CD4-positive, alpha-beta T cell treated with Interleukin-15 for 4 hours (primary cell): ENCODE measurements around the gene NPAS3.

Source experiments
- DNase-seq: peaks from one replicate; pipeline ENCODE4 v3.0.0-alpha.2; 2020; ENCODE audit warnings: low spot score

NPAS3 gene

DNA sequence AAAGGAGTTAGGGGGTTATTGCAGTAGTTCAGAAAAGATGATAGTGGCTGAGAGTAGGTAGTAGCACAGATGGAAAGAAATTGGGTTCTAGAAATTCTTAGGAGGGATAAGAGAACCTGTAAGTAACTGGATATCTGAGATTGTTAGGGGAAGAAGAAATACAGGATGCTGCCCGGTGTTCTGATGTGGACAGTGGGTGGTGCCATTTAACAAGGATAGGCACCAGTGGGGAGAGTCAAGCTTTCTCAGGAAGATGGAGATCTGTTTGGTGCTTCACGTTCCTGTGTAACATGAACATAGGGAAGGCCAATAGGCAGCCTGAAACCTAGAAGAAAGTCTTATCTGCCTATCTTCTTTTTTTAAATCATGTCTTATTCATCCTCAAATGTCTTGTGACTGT, 245.9 kb downstream of the NPAS3 start:
- DNase-seq = no peak

DNA sequence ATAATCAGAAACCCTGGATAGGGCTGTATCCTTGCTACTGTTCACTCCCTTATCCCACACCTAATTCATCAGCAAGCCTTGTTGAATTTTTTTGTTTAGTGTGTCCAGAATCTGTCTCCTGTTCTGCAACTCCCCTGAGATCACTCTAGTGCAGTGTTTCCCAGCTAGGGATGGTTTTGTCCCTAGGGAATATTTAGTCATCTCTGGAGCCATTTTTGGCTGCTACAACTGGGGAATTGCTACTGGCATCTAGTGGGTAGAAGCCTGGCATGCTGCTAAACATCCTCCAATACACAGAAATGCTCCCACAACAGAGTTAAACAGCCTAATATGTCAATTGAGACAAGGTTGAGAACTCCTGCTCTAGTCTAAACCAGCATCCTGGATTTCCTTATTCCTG, 248.0 kb downstream of the NPAS3 start:
- no peak for DNase-seq

DNA sequence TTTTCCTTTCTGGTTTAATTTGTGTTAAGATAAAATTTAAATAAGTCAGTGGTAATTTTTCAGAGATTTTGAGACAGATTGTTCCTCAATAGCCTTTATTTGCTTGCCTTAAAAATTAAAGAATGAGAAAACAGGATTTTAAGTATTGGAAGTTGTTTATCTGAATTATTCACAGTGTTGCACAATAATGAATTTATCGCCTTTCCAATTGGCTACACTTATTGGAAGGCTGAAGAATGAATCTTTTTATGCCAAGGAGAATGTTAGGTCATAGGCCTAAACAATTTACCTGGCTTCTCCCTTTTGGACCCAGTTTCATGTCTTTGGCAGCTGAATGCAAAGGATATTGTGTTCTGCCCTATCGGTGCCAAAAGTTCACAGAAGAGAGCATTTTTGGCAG, 250.2 kb downstream of the NPAS3 start:
- DNase-seq = no peak

DNA sequence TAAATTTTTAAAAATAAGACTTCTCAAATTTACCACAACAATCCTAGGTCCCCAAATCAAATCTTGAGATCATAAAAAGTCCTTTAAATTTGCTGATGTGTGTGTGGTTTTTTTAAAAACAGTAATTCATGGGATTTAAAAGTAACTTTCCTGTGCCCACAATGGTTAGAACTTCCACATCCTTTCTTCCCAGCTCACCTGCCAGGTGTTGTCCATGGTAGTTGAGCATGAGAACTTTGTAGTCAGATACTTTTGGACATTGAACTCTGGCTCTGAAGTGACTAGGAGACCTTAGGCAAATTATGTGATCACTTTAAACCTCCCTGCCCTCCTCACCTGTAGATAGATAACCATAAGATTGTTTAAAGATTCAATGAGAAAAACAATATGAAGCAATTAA, 253.2 kb downstream of the NPAS3 start:
- DNase-seq = no peak

DNA sequence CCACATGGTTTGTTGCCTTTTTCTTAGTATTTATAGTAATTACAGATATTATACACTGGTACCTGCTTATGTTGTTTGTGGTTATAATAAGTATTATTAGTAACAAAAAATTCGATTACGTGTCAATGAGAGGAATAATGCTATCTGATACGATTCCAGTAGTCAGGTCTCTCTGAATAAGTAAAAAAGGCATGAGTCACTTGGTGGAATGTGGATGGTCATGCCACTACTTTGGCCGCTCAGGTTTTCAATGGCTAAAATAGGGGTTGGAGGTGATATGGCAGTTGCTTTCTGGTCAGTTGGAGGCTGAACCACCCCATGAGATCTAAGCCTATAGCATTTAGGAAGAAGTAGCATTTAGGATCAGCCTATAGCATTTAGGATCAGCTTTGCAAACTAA, 255.9 kb downstream of the NPAS3 start:
- no peak for DNase-seq

DNA sequence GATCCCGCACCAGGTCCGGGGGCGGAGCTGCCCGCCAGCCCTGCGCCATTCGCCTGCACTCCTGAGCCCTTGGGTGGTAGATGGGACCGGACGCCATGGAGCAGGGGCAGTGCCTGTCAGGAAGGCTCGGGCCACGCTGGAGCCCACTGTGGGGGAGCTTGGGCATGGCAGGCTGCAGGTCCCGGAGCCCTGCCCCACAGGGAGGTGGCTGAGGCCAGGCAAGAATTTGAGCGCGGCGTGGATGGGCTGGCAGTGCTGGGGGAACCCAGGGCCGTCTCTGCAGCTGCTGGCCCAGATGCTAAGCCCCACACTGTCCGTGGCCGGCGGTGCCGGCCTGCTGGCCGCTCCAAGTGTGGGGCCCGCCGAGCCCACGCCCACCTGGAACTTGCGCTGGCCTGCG, 260.0 kb downstream of the NPAS3 start:
- no peak for DNase-seq

DNA sequence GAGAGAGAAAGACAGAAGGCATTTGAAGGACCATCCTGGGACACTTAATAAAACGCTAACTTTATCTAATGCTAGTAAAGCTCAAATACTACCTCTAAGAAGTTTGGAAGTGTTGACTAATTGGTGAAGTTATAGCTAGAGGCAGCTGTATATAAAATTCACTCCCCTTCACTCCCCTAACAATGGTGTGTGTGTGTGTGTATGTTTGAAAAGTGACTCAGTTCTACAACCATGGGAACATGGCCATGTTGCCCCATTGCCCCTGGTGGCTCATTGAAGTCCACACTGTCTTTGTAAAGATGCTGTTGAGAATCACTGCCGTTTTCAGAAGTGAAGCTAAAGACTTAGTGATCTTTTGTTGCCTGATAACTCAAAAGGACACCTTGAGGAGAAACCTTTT, 262.4 kb downstream of the NPAS3 start:
- DNase-seq = no peak

DNA sequence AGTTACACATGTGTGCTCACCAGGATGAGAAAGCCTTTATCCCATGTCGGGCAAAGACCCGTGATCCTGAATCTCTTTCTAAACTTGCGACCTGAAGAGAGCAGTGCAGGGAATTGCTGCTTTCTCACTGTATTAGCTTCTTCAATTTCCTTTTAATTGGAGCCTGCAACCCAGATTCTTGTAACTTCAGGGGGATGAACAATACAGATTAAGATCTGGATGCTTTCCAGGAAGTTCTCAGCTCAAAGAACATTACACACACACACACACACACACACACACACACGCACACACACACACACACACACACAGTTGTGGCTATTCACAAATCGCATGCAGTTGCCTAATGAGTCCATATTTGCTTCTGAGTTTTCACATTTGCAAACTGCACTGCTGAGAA, 268.3 kb downstream of the NPAS3 start:
- no peak for DNase-seq

DNA sequence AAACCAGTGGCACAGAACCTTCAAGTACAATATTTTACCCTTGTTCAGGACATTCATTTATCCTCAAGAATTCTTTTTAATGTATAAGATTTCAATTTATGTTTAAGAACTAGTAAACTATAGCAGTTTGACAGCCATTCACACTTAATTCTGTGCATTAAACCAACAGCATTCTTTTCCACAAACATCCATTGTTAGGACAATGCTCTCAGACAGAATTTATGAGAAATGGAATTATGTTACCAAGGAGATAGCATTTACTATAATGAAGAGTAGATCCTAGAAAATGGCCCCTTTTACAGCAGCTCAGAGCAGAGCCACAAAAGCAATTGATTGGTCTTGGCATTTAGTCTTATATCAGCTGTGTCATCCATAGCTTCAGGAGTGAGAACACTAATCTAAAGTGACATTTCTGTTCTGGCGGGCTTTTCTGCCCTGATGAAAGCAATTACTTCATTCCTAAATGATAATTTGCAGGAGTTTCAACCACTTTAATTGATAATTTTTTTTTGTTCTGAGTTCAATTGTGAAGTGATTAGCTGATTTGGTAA, 268.9 kb downstream of the NPAS3 start:
- no peak for DNase-seq

DNA sequence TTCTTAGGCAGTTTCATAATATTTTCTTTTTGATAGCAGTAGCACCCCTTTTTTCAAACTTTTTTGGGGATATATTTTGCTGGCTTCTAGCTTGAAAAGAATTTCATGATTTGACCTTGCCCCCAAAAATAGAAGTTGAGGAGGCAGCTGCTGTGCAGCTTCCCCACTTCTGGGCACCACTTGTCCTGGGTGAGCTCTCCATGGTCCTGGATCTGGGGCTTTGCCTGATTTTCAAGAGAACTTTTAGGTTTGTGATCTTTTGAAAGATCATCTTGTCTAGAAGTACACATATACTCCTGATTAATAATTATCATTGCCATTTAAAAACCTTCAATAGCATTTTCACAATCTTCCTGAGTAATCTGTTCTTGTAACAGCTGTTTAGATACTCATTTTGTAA, 271.6 kb downstream of the NPAS3 start:
- DNase-seq = no peak

DNA sequence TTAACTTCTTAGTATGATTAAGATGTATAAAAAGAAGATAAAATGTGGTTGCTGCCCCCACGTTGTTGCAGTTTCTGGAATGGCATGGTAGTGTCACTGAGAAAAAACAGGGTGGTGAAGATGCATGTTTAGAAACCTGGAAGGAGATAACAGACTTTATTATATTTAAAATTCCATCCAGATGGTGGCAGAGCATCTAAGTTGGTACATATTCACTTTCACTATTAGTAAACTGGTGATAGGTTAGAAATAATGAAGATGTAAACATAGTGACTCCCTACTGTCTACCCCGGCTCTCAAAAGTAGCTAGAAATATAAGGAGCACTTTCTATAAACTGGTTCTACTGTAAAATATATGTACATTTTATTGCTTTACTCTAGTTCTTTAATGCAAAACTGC, 279.3 kb downstream of the NPAS3 start:
- DNase-seq = no peak

DNA sequence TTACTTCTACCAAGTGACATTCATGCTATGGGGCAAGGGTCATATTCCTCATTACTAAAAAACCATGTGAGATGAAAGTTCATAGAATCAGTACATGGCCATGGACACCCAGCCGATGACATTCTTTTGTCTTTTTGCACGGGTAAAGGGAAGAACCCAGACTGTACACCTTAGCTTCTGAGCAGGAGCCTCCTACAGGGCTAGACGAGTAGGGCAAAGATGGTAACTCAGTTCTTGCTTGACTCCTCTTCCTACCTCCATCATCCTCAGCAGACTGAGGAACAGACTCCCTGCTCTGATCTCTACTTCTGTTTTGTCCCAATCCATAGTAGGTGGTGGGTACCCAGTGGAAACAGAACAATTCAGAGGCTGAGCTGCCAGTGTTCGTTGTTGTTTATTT, 281.3 kb downstream of the NPAS3 start:
- DNase-seq = no peak

DNA sequence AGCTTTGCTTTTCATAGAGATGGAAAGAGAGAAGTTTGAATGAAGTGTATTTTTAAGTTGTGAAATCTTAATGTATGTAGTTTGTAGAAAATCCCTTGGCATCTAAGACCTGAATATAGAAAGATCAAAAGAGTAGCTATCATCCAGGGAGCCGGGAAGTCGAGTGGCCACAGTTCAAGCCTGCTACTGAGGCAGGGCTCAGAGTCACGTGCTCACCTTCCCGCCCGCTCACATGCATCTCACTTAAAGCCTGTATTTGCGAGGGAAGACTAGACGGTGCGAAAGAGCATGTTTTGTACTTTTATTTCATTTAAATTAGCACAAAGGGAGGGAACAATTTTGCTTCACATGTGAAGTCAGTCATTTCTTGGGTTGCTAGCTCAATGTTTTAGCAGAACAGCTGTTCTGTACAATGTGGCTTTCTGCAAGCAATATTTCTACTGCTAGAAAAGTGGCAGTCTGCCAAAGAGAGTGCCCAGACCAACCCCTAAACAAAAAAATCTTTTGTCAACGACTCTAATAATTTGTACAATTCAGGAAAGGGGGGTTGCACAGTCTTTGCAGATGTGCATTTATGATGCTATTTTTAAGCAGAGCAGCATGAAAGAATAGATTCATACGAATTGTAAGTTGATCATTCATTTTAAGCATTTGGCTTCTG, 290.7 kb downstream of the NPAS3 start:
- no peak for DNase-seq

DNA sequence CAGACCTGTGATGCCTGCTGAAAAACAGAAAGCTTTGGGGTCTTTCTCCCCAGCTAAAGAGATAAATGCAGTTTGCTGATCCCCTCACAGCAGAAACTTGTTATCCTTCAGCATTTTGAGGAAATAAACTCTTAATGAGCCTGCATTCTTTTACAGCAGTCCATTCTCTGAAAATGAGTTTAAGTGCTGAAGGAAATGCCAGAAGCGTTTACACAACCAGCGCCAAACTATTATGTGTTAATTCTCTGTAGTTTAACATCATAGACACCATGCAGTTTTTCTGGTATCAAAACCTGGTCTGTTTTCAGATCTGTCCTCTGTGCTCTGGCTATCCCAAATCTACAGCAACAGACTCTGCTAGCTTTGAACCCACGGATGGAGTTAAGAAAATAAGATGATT, 291.3 kb downstream of the NPAS3 start:
- no peak for DNase-seq

DNA sequence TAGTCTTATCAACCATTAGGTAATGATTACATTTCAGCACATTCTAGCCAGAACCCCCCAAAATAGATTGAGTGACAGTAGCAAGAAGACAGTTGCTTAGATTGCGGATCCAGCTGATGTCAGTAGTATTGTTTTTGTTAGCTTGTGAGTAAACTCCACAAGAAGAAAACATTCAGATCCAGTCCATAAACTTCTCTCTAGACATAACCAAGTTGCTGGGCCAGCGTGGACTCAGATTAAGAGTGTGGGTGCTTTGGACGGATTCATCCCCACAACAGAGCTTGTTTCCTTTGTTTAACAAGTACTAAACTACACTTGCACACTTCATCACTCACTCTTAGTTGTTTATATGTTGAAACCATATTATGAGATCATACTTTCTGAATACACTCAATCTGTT, 293.4 kb downstream of the NPAS3 start:
- no peak for DNase-seq

DNA sequence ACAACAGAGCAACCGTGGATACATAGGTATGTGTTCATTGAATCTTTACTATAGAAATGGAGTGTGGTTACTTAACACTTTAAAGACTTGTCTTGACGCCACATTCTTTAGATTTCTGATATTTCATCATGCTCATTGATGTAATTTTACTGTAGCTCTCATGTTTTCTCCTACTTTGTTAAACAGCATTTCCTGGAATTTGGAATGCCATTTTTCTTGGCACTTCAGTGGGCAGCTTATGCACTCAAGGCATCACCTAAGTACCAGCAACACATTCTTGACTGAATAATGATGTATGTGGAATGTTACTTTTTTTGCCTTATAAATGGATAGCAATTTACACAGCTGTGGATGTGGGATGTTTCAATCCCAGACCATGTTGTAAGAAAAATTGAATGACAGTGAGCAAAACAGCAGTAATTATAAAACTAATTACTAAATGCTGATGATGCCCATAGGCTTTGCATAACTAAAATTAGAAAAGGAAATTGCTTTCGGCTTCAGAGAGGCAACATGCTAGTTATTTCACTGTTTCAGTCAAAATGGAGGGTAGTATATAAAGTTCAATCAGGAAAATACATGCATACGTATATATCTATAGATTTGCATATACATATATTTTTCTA, 298.5 kb downstream of the NPAS3 start:
- DNase-seq = no peak

DNA sequence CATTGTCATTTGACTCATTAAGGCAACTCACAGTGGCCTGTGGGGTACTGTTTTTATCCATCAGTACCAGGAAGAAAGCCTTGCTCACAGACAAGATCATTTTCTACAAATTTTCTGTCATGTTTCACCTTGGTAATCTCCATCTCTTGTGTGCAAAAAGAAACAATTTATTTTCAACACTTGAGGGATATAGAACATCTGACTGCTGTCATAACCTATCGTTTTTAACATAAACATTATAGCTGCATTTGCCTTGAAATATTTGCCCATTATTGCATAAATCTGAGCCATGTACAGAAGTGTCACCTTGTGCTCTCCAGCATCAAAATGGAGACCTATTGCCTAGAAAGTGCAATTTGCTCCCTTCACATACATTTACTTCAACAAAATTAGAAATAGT, 300.8 kb downstream of the NPAS3 start:
- DNase-seq = no peak

DNA sequence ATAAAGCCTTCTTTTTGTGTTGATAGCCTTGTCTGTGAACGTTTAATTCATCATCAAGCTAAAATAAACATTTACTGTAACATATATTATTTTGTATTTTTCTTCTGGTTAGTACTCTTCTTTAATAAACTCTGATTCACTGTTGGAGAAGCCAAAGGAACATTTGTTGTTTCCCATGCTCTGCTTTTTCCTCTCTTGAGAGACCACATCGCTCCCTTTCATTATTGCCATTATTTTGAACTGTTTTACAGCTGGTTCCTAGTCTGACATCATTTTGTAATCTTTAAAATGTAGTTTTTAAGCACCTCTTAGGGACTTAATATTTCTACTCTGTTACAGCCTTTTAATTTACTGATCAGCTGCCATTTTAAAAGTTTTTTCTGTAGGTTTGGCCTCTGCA, 301.8 kb downstream of the NPAS3 start:
- no peak for DNase-seq

DNA sequence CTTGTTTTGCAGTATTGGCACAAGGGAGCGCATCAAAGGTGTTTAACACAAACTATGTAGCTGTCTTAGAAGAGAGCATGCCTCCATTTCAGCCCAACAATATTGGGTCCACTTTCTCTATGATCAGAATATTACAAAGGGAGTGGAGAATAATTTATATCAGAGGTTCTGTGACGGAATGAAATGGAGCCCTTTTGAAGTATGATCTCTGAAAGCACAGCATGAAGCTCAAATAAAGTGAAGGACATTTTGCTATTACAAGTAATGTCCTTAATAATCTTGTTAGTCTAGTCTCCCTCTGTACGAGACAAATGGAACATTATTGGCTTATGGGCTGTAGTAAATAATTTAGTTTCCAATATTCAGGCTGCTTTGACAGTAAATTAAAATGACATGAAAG, 302.7 kb downstream of the NPAS3 start:
- DNase-seq = no peak

DNA sequence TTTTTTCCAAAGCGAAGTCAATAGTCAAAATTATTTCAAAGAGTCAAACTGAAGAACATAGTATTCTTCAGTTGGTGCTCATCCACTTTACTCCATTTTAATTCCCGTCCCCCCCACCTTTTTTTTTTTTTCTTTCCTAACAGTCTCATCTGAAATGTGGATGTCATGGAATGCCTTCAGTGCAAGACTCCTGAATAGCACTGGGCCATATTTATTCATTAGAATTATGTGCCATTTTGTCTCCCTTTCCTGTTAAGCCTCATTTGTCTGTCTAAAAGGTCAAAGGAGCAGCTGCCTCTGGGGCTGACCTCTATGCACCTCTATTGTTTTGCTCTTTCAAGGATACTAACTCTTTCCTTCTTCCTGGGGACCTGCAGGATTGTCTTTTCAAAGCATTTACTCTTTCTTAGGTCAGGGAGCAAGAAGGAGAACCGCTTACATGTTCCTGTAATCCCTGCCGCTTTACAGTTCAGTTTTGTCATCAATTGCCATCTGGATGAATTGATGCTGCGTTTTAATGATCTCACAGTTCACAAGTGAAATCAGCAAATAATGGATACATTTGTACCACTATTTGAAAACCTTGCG, 310.6 kb downstream of the NPAS3 start:
- no peak for DNase-seq

DNA sequence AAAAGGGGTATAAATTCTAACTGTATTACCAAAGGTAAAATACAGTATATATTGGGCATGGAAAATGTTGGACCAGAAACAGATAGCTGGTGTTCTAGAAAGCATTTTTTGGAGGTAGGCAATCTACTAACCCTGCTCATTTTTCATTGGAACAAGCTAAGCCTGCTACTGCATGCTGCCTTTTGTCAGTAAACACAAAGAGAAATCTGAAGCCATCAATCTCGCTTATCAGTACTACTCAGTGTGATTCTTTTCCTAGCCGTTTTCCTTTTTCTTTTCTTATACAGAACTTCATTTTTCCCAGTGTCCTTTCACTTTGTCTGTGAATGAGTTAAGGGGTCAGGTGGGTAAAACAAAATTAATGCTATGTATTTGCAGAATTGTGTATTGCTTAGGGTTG, 312.3 kb downstream of the NPAS3 start:
- no peak for DNase-seq

DNA sequence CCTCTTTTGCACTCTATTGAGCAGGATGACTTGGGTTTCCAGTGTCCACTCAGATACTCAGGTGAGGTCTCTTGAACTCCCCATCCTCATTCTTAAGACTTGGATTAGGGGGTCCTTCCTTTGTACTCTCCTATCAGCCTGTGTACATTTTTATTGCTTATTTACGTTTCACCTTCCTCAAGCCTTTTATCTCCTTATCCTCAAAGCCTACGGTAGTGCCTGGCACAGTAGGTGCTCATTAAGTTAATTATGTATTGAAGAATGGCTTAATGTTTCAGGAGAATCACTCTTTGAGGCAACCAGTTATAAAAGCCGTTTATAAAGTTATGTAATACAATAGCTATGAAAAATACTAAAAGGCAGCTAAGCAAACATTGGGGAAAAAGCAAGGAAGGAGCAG, 315.7 kb downstream of the NPAS3 start:
- no peak for DNase-seq

DNA sequence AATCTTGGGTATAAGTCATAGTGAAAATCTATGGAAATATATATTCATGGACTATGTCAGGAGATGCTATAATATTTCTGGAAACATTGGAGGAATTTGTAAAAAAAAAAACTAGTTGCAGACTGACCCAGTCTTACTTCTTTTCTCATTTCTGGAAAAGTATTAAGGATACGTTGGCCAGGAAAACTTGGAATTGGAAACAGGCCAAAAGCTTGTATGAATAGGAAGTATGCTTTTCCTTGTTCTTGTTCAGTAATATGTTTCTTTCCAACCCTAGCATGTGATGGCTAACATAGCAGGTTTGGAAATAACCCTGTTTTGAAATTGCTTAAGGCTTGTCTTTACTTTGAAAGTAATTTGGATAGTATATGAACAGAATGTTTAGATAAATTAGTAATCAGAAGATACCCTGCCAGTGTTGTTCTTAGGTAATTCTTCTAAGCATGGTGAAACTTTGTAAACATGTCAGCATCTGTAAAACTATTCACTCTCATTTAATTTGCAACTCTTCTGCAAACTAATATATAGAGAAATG, 316.2 kb downstream of the NPAS3 start:
- no peak for DNase-seq
